ENCODE data around the gene PIGZ.

PIGZ gene

DNA sequence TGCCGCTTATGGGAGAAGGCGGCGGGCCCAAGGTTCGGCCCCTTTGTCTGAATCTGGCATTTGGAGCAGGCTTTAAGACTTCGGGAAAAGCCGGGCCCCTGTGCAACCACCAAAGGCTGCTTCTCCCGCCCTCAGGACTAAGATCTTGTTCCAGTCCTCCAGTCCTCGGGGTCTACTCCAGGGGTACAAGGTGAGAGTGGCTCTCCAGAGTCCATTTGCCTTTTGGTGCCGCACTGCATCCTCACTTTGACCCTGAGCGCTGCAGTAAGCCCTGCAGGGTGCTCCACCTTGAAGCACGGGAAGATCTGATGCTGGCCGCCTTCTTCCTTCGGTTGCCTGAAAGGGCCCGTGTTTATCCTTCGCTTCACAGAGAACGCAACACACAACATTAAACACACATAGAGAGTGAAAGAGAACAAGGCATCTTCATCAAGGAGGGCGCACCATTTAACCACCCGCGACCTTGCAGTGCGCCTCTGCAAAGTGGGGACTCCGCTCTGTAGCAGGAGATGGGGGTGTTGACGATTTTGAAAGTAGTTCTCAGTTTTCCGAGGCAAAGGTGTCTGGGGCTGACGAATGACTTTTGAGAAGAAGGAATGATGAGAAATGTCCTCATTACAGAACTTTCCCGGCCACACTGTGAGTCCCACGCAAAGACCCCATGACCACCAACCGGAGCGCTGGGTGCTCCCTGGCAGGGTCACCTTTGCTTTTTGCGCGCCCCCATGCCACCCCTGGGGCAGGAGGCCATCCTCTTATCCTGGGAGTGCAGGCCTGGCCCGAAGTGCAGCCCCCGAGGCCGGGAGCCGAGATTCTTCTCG lies 1.0 kb downstream of the PIGZ start:
- TF ChIP-seq, protein P1, sequence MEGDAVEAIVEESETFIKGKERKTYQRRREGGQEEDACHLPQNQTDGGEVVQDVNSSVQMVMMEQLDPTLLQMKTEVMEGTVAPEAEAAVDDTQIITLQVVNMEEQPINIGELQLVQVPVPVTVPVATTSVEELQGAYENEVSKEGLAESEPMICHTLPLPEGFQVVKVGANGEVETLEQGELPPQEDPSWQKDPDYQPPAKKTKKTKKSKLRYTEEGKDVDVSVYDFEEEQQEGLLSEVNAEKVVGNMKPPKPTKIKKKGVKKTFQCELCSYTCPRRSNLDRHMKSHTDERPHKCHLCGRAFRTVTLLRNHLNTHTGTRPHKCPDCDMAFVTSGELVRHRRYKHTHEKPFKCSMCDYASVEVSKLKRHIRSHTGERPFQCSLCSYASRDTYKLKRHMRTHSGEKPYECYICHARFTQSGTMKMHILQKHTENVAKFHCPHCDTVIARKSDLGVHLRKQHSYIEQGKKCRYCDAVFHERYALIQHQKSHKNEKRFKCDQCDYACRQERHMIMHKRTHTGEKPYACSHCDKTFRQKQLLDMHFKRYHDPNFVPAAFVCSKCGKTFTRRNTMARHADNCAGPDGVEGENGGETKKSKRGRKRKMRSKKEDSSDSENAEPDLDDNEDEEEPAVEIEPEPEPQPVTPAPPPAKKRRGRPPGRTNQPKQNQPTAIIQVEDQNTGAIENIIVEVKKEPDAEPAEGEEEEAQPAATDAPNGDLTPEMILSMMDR (conservative IDR thresholded peaks at IDR 0.05) = no peak
- TF ChIP-seq ZFX (IDR thresholded peaks at IDR 0.05) = no peak
- no peak overlapping the region; the same call in 1 of the 2 replicates for H3K27ac ChIP-seq

DNA sequence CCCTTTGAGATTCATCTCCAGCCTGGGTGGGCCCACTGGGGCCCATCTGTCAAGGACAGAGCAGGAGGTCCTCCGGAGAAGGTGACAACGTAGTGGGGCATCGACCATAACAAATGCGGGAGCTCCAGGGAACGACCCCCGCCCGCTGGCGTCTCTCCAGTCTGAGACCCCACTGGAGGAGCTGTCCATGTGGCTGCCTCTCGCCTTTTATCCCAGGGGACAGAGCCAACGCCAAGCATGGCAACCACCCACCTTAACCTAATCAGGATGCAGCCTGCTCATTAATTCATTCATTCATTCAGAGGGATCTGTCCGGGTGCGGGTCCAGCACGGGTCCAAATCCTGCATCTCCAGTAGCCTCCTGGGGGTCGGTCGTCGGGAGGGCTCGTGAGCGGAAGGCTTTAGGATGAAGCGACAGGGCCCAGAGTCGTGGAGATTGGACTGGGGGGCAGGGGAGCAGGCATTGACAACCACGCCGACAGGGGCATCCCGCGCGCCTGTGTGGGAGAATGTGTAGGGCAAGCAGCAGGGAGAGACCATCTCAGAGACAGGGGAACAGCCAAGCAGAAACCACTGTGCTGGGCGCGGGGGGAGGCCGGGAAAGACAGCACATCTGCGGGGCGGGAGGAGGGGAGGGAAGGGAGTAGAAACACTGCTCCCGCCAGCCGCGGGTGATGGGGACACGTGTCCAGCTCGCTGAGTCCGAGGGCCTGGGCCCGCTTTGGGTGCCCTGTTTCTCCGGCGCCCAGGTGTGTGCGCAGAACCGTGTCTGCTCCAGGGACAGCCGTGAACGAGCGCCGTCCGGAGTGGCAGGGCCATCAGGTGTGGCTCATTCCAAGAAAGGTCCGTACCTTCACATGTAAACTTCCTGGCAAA lies 1.9 kb downstream of the PIGZ start:
- no peak overlapping the region for H3K27ac ChIP-seq
- TF ChIP-seq ZFX (IDR thresholded peaks at IDR 0.05) = no peak
- TF ChIP-seq, protein P1 (conservative IDR thresholded peaks at IDR 0.05) = no peak

DNA sequence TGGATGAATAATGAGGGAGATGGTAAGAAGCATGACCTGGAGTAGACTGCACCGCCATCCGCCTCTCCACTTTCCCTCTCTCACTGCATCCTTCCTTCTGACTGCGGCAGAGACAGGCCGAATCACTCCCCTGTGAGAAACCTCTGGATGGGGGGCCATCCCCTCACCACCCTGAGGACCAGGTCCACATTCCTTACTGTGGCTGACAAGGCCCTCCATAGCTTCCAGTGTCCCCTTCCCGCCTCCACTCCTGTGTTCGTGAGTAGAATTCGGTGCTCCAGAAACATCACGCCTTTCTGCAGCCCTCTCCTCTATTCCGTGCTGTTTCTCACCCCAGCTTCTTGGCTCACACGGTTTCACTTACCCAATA lies 2.8 kb downstream of the PIGZ start:
- TF ChIP-seq ZFX (IDR thresholded peaks at IDR 0.05) = no peak
- TF ChIP-seq, protein P1 (conservative IDR thresholded peaks at IDR 0.05) = no peak
- no peak overlapping the region for H3K27ac ChIP-seq

DNA sequence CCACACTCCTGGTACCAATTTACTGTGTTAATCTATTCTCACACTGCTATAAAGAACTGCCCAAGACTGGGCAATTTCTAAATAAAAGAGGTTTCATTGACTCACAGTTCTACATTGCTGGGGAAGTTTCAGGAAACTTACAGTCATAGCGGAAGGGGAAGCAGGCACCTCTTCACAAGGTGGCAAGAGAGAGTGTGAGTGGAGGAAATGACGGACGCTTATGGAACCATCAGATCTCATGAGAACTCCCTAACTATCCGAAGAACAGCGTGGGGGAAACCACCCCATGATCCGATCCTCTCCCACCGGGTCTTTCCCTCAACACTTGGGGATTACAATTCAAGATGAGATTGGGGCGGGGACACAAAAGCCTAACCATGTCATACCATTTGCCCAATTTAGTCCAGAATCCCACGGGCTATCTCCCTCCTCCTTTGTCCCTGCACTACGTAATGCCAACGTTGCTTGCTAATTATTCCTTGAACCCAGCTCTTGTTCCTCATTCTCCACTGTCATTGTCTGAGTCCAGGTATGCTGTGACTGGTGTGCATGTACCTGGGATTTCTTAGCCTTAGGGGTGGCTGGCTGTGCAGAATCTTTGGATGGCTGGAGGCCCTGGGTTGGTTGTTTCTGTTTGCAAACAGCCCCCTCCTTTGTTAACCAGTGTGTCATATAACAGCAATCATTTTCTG lies 3.4 kb downstream of the PIGZ start:
- H3K27ac ChIP-seq = no peak overlapping the region
- TF ChIP-seq, protein P1 (conservative IDR thresholded peaks at IDR 0.05) = no peak
- TF ChIP-seq ZFX (IDR thresholded peaks at IDR 0.05) = no peak

DNA sequence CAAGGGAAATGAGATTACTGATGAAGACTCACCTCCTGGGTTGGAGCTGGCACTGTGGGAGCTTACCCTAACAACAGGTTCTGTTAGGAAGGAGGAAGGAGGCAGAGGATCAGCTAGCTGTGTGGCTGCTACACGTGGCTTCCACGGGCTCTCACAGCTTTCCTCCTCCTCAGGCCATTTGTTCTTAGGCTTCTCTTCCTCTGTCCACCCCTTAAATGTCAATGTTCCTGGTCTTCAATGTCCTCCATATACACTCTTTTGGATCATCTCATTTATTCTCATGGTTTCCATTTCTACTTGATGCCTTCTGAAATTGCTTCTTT lies 5.0 kb downstream of the PIGZ start:
- H3K27ac ChIP-seq = no peak overlapping the region
- no peak for TF ChIP-seq ZFX (IDR thresholded peaks at IDR 0.05)
- TF ChIP-seq, protein P1 (conservative IDR thresholded peaks at IDR 0.05) = no peak

DNA sequence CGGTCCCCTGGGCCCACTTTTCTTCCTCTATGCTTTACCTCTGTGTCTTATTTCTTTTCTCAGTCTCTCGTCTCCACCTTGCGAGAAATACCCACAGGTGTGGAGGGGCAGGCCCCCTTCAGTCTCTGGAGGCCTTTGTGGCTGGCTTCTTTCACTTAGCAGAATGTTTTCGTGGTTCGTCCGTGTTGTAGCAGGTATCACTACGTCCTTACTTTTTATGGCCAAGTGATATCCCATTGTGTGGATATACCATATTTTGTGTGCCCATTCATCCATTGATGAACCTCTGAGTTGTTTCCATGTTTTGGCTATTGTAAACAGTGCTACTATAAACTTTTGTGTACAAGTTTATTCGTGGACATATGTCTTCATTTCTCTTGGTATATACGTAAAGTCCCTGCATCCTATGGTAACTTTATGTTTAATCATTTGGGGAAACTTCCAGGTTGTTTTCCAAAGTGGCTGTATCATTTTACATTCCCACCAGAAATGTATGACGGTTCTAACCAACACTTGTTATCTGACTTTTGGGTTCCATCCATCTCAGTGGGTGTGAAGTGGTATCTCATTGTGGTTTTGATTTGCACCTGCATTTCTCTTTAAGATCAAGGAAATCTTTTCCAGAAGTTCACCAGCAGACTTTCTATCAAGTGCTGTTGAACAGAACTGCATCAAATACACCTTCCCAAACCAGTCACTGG lies 5.6 kb downstream of the PIGZ start:
- no peak for TF ChIP-seq ZFX (IDR thresholded peaks at IDR 0.05)
- TF ChIP-seq, protein P1 (conservative IDR thresholded peaks at IDR 0.05) = no peak
- no peak overlapping the region for H3K27ac ChIP-seq

Data from C4-2B (cell line).